H1 (cell line): Measurements from ENCODE around the gene MTFMT.
"Not testable (repeated sequence)": the region's sequence is repeated elsewhere in the genome, so short reads cannot be mapped to it uniquely, and the experiment has no call there.

Experiments
- BRCA1 ChIP-seq: IDR thresholded peaks from 2 replicates; pipeline ENCODE4 v1.6.1; 2012; ENCODE audit warnings: low read depth, low read length, improper control_type of control experiment
- PHF8 ChIP-seq: fragments of 200-600 bp; sonication (generic); conservative IDR thresholded peaks from 2 replicates; pipeline ENCODE4 v1.7.1; 2012; ENCODE audit warnings: low read depth, mild to moderate bottlenecking, inconsistent platforms, low read length, moderate library complexity

DNA sequence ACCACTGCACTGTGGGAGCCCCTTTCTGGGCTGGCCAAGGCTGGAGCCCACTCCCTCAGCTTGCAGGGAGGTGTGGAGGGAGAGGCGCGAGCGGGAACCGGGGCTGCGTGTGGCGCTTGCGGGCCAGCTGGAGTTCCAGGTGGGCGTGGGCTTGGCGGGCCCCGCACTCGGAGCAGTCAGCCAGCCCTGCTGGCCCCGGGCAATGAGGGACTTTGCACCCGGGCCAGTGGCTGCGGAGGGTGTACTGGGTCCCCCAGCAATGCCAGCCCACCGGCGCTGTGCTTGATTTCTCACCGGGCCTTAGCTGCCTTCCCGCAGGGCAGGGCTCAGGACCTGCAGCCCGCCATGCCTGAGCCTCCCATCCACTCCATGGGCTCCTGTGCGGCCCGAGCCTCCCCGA is 45.5 kb upstream of the MTFMT start:
- TF ChIP-seq PHF8, BRCA1: not testable (repeated sequence)
